ENCODE data around the gene ZBTB42. TPM values are rescaled to one million over a fixed set of nuclear protein-coding genes. Genes with fewer than 3 reads are reported as not detected.

The ZBTB42 gene
- total and polyA plus RNA-seq, 2 donors (not counting 3 experiments of a cell fraction or from before 2014, with no cell fraction given) = 3.1 to 3.8 TPM

DNA sequence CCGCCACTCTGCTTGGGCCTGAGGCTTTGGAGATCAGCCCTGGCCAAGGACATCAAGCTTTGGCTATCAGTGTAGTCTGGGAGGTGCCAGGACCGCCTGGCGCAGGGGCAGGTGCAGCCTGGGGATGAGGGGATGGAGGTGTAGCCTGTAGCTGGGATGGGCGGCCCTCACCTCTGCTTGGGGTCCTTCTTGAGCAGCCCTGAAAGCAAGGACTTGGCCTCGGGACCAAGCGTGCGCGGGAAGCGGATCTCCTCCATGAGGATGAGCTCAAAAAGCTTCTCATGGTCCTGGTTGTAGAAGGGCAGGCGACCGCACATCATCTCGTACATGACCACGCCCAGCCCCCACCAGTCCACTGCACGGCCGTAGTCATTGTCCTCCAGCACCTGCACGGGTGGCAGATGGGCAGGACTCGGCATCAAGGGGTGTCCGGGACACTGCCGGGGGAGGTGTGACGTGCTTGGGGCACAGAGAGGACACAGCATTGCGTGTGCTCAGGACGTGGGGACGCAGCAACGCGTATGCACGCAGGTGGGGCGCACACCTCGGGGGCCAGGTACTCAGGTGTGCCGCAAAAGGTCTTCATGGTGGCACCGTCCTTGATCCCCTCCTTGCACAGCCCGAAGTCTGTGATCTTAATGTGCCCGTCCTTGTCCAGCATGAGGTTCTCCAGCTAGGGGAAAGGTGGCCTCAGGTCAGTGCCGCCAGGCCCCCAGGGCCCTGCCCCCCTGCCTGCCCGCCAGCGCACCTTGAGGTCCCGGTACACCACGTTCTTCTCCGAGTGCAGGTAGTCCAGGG is 28.0 kb upstream of the ZBTB42 start:
- Histone ChIP-seq H3K9ac (replicated peaks; ENCODE audit: extremely low read depth, insufficient read depth, low read length) (no peak overlapping the region), H3K27me3 (ENCODE audit: control insufficient read depth in 2 of 2, insufficient read depth in 2 of 2, low read length in 2 of 2) (no peaks in the 10 kb centered on the region), H3K27ac (ENCODE audit: insufficient read depth, low read depth, low read length) (no peak overlapping the region), H3K4me1 (ENCODE audit: control insufficient read depth, extremely low read depth, insufficient read depth, low read length) (peaks cover 9% of the 10 kb centered on the region), H3K79me2 (ENCODE audit: control insufficient read depth, insufficient read depth, low read length) (no peaks in the 10 kb centered on the region), H3K9me1 (replicated peaks; ENCODE audit: control insufficient read depth, extremely low read depth, insufficient read depth, low read length) (no peaks in the 10 kb centered on the region), H3K36me3 (ENCODE audit: control insufficient read depth in 2 of 2, extremely low read depth in 1 of 2, insufficient read depth in 2 of 2, low read length in 2 of 2) (peaks cover 5 to 34% of the 10 kb centered on the region in 2 experiments), H4K20me1 (replicated peaks; ENCODE audit: control insufficient read depth, extremely low read depth, insufficient read depth, low read length) (no peaks in the 10 kb centered on the region), H3K4me3 (replicated peaks in 1 of 3; ENCODE audit: insufficient read depth in 1 of 3, low read depth in 1 of 3, low read length in 3 of 3) (no peak overlapping the region), H2AFZ (ENCODE audit: low read depth, low read length) (no peak overlapping the region), H3K4me2 (ENCODE audit: insufficient read depth, low read length) (no peak overlapping the region), H3K9me3 (replicated peaks; ENCODE audit: control insufficient read depth, insufficient read depth, low read length) (no peaks in the 10 kb centered on the region)
- TF ChIP-seq FOS (IDR thresholded peaks at IDR 0.05; ENCODE audit: borderline replicate concordance, insufficient read depth, low read length) = no peak
- TF ChIP-seq GATA2 (IDR thresholded peaks at IDR 0.05; ENCODE audit: insufficient read depth, insufficient read length, low read depth, low read length) = no peak
- TF ChIP-seq EZH2 (IDR thresholded peaks at IDR 0.05; ENCODE audit: borderline replicate concordance, low read depth, low read length, severe bottlenecking) = no peak
- TF ChIP-seq MYC (IDR thresholded peaks at IDR 0.05; ENCODE audit: low read depth, low read length) = no peak
- TF ChIP-seq, protein P1, sequence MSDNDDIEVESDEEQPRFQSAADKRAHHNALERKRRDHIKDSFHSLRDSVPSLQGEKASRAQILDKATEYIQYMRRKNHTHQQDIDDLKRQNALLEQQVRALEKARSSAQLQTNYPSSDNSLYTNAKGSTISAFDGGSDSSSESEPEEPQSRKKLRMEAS (IDR thresholded peaks at IDR 0.05; ENCODE audit: insufficient read depth, insufficient read length) = no peak
- TF ChIP-seq JUN (IDR thresholded peaks at IDR 0.05; ENCODE audit: borderline replicate concordance, insufficient read depth, insufficient read length, low read depth) = no peak
- TF ChIP-seq, protein P2, sequence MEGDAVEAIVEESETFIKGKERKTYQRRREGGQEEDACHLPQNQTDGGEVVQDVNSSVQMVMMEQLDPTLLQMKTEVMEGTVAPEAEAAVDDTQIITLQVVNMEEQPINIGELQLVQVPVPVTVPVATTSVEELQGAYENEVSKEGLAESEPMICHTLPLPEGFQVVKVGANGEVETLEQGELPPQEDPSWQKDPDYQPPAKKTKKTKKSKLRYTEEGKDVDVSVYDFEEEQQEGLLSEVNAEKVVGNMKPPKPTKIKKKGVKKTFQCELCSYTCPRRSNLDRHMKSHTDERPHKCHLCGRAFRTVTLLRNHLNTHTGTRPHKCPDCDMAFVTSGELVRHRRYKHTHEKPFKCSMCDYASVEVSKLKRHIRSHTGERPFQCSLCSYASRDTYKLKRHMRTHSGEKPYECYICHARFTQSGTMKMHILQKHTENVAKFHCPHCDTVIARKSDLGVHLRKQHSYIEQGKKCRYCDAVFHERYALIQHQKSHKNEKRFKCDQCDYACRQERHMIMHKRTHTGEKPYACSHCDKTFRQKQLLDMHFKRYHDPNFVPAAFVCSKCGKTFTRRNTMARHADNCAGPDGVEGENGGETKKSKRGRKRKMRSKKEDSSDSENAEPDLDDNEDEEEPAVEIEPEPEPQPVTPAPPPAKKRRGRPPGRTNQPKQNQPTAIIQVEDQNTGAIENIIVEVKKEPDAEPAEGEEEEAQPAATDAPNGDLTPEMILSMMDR (IDR thresholded peaks at IDR 0.05; ENCODE audit: extremely low read depth in 1 of 2, insufficient read depth in 1 of 2, low read depth in 1 of 2, low read length in 2 of 2) = no peak
- no peak for TF ChIP-seq POLR2AphosphoS5 (IDR thresholded peaks at IDR 0.05; ENCODE audit: insufficient read depth, low read depth, low read length)
- TF ChIP-seq POLR2A (IDR thresholded peaks at IDR 0.05; ENCODE audit: low read depth, low read length) = no peak
- ChIA-PET CTCF (no interaction called here), POLR2A (no interaction called here)
- DNase-seq (ENCODE audit: low read depth, low spot score) (no peak), FAIRE-seq (no peak)
- BruUV-seq (replicated peaks) = no TSS peak
- dilution Hi-C loops (cut with MboI; ENCODE audit: extremely low pct_ligation_motif_present, low sequenced_read_pairs) (no loop called here), intact Hi-C loops (cut with micrococcal nuclease) (no loop called here)
